BJ (cell line): ENCODE results near the gene GNG12. TPM values are rescaled to one million over a fixed set of nuclear protein-coding genes. Genes with fewer than 3 reads are reported as not detected.
A peak's percentile ranks its signal among the peaks of the same experiment; 100 is the strongest.

ENCODE experiments used
- CTCF ChIA-PET: fragments of 350-600 bp; formaldehyde crosslinking; extraction: SDS; loops from one replicate; lab custom pipeline; 2021; ENCODE audit warnings: antibody characterized with exemption, inconsistent platforms; lab: Yijun Ruan, JAX
- POLR2A ChIA-PET: fragments of 300-600 bp; sonication (Branson Sonifier 250); formaldehyde crosslinking; extraction: SDS; loops from one replicate; lab custom pipeline; 2021; ENCODE audit warnings: antibody characterized with exemption; lab: Charles Lee
- DNase-seq: peaks from one replicate; pipeline ENCODE4 v3.0.0-alpha.2; 2011; ENCODE audit warnings: low read depth
- H3K27me3 ChIP-seq: 2 replicates; pipeline ENCODE4 v1.6.0; 2011; ENCODE audit warnings: low read length; ENCODE audit not compliant: control insufficient read depth, insufficient read depth
- H3K36me3 ChIP-seq: 2 replicates; pipeline ENCODE4 v1.5.1; 2011; ENCODE audit warnings: low read length; ENCODE audit not compliant: control insufficient read depth, insufficient read depth
- H3K4me3 ChIP-seq: 2 replicates; pipeline ENCODE4 v1.5.1; 2011; ENCODE audit warnings: low read depth, mild to moderate bottlenecking, control low read depth, low read length
- polyA plus RNA-seq: library from polyadenylated mRNA; depleted of rRNA; stranded (reverse); fragments of >200 nt; gene quantifications from 2 replicates; pipeline ENCODE4 v1.2.3, GENCODE V29; 2011
- TF ChIP-seq, protein P1 (sequence below): IDR thresholded peaks from 2 replicates; pipeline ENCODE4 v1.5.1; 2011; ENCODE audit warnings: low read depth, mild to moderate bottlenecking, control low read depth, inconsistent platforms, low read length, moderate library complexity; ENCODE audit not compliant: insufficient read depth

The GNG12 gene
- polyA plus RNA-seq, 1 experiment, result 99.6 TPM

DNA sequence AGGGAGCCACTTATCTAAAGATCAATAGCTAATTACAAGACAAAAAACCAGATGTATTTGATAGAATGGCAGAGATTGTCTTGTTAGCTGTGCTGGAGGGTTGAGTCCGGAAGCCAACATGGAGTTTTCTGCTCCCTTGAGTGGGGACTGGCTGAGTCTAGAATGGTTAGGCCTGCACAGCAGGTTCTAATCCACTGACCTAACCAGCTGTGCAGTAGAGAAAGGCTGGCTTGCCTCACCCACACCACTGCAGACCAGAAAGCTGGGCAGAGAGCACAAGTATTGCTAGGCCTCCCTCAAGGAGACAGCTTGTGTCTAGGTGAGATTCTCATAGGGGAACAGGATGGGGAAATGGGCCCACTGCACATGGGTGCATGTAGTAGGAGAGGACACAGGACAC lies 11.7 kb upstream of the GNG12 start:
- no peak overlapping the region for H3K4me3 ChIP-seq
- POLR2A ChIA-PET, result interaction anchor here (0.5 kb wide), 1 partner anchor 15 kb away, joined by 12 read pairs; no protein-coding TSS in a partner anchor
- no peaks in the 10 kb centered on the region for H3K27me3 ChIP-seq
- CTCF ChIA-PET, result interaction anchor here (0.9 to 3.2 kb wide), 6 partner anchors 9 to 273 kb away, joined by 3 to 13 read pairs (median 3); no protein-coding TSS in a partner anchor
- no peaks in the 10 kb centered on the region for H3K36me3 ChIP-seq
- DNase-seq, result no peak
- TF ChIP-seq, protein P1, sequence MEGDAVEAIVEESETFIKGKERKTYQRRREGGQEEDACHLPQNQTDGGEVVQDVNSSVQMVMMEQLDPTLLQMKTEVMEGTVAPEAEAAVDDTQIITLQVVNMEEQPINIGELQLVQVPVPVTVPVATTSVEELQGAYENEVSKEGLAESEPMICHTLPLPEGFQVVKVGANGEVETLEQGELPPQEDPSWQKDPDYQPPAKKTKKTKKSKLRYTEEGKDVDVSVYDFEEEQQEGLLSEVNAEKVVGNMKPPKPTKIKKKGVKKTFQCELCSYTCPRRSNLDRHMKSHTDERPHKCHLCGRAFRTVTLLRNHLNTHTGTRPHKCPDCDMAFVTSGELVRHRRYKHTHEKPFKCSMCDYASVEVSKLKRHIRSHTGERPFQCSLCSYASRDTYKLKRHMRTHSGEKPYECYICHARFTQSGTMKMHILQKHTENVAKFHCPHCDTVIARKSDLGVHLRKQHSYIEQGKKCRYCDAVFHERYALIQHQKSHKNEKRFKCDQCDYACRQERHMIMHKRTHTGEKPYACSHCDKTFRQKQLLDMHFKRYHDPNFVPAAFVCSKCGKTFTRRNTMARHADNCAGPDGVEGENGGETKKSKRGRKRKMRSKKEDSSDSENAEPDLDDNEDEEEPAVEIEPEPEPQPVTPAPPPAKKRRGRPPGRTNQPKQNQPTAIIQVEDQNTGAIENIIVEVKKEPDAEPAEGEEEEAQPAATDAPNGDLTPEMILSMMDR, result no peak

DNA sequence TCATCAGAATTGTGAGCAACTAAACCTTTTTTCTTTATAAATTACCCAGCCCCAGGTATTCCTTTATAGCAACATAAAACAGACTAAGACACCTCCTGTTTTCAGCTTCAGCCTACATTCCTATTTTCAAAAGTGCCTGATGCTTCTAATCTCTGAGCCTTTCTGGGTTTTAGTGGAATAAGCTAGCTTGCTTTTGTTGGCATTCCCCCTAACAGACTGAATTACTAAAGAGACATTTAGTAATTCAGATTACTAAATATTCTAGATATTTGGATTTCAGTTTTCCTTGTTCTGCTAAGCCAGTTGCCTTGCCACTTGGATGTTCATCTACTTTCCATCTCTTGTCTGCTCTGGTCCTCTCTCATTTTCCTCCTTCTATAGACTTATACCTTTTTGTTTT lies 10.5 kb upstream of the GNG12 start:
- TF ChIP-seq, protein P1, result no peak
- no peaks in the 10 kb centered on the region for H3K27me3 ChIP-seq
- ChIA-PET CTCF (interaction anchor here (1.2 to 3.2 kb wide), 2 partner anchors 84 to 268 kb away, joined by 3 to 13 read pairs; no protein-coding TSS in a partner anchor), POLR2A (no interaction called here)
- DNase-seq, result no peak
- no peaks in the 10 kb centered on the region for H3K36me3 ChIP-seq
- no peak overlapping the region for H3K4me3 ChIP-seq

DNA sequence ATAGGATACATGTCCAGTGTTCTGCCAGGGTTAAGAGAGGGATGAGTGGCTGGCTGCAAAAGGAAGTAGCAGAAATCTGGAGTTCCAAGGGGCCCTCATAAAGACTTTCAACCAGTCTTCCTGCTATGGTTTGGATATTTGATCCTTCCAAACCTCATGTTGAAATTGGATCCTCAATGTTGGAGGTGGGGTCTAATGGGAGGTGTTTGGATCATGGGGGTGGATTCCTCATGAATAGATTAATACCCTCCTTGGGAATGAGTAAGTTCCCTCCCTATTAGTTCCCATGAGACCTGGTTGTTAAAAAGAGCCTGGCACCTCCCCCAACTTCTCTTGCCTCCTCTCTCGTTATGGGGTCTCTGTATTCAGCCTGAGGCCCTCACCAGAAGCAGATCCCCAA lies 10.1 kb upstream of the GNG12 start:
- TF ChIP-seq, protein P1, result no peak
- ChIA-PET CTCF (interaction anchor here (1.2 to 3.2 kb wide), 2 partner anchors 83 to 268 kb away, joined by 3 to 13 read pairs; no protein-coding TSS in a partner anchor), POLR2A (no interaction called here)

DNA sequence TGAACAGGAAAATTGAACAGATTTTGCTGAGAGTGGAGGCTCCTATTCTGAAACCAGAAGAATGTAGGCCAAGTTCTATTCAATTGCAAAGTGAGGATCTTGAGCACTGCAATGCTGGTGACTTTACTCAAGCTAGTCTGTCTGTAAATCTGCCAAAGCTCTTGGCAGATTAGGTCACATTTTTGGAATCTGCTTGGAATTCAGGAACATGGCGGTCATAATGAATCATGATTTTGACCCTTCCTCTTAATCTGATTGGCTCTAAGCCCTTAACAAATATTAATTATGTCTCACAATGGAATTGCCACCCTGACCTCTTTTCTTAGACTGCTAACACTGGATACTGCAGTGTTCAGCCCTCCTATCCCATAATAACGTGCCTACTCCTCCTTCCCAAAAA lies 7.2 kb upstream of the GNG12 start:
- H3K36me3 ChIP-seq, result no peaks in the 10 kb centered on the region
- H3K4me3 ChIP-seq, result no peak overlapping the region
- no peaks in the 10 kb centered on the region for H3K27me3 ChIP-seq
- DNase-seq, result peak; percentile 71
- CTCF ChIA-PET, result interaction anchor here (0.9 to 1.7 kb wide), 5 partner anchors 9 to 270 kb away, joined by 3 to 6 read pairs (median 4); no protein-coding TSS in a partner anchor
- POLR2A ChIA-PET, result interaction anchor here (0.5 to 0.6 kb wide), 2 partner anchors 74 to 599 kb away, joined by 3 to 5 read pairs; no protein-coding TSS in a partner anchor
- TF ChIP-seq, protein P1, result no peak

More for the DNA sequence above, 10.1 kb upstream of the GNG12 start:
- Histone ChIP-seq H3K27me3 (no peaks in the 10 kb centered on the region), H3K4me3 (no peak overlapping the region), H3K36me3 (no peaks in the 10 kb centered on the region)
- no peak for DNase-seq

DNA sequence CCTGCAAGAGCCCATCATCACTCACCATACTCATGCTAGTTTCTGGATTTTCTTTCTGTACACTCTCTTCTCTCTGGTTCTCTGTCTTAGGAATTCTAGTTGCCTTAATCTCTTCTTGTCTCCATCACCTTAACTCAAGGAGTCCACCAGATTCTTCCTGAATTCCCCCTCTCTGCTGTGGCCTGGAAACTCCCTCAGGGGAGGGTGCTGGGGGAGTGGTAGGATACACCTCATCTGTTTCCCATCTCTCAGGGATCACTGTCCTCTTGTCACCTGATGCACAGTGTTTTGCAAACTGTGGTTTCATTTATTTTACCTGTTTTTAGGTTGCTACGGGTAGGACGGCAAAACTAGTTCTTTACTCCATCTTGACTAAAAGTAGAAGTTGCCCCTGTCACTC lies 6.6 kb upstream of the GNG12 start:
- CTCF ChIA-PET, result interaction anchor here (1.3 to 1.7 kb wide), 4 partner anchors 10 to 153 kb away, joined by 3 to 6 read pairs (median 4); no protein-coding TSS in a partner anchor
- H3K36me3 ChIP-seq, result no peaks in the 10 kb centered on the region
- no peak for DNase-seq
- TF ChIP-seq, protein P1, result no peak
- no peaks in the 10 kb centered on the region for H3K27me3 ChIP-seq
- POLR2A ChIA-PET, result no interaction called here
- no peak overlapping the region for H3K4me3 ChIP-seq
